Left forelimb (tissue), 1 donor: ENCODE data around the gene TRIM44.
A peak's percentile ranks its signal among the peaks of the same experiment; 100 is the strongest.

ENCODE experiments used
- DNase-seq: peaks from one replicate; pipeline ENCODE4 v3.0.0-alpha.2; 2018; ENCODE audit warnings: low spot score

TRIM44 gene

GRCh38 chr11:35662649-35663407, at the start of gene TRIM44:
TSS of gene TRIM44 (plus strand) at chr11:35662775. CDS start at chr11:35663112, 337 bp downstream.
- peak; percentile 87 for DNase-seq

GRCh38 chr11:35614939-35615569, 47.5 kb upstream of the TRIM44 start:
- no peak for DNase-seq

- no peak for DNase-seq
Measured at GRCh38 chr11:35615921-35616900, 46.4 kb upstream of the TRIM44 start.

GRCh38 chr11:35617316-35617686, 45.3 kb upstream of the TRIM44 start:
- DNase-seq, result no peak

GRCh38 chr11:35617687-35618496, 44.7 kb upstream of the TRIM44 start, which contains the start of gene FJX1:
TSS of gene FJX1 (plus strand) at chr11:35618460. CDS start at chr11:35618637, 177 bp downstream.
- DNase-seq, result peak; percentile 89

- DNase-seq, result peak; percentile 72
Measured at GRCh38 chr11:35618497-35619115, 44.0 kb upstream of the TRIM44 start.

GRCh38 chr11:35619116-35619854, 43.3 kb upstream of the TRIM44 start:
- peak; percentile 75 for DNase-seq

GRCh38 chr11:35619855-35620640, 42.5 kb upstream of the TRIM44 start:
- no peak for DNase-seq

GRCh38 chr11:35620795-35621194, 41.8 kb upstream of the TRIM44 start:
- no peak for DNase-seq

GRCh38 chr11:35621620-35622019, 41.0 kb upstream of the TRIM44 start:
- DNase-seq, result no peak

- no peak for DNase-seq
Measured at GRCh38 chr11:35622070-35622469, 40.5 kb upstream of the TRIM44 start.

- DNase-seq, result no peak
Measured at GRCh38 chr11:35623621-35624168, 38.9 kb upstream of the TRIM44 start.

- DNase-seq, result no peak
Measured at GRCh38 chr11:35624316-35624715, 38.3 kb upstream of the TRIM44 start.

GRCh38 chr11:35624781-35625180, 37.8 kb upstream of the TRIM44 start:
- DNase-seq, result no peak

- no peak for DNase-seq
Measured at GRCh38 chr11:35626501-35626900, 36.1 kb upstream of the TRIM44 start.

GRCh38 chr11:35629511-35629910, 33.1 kb upstream of the TRIM44 start:
- DNase-seq, result no peak

GRCh38 chr11:35629914-35630313, 32.7 kb upstream of the TRIM44 start:
- DNase-seq, result no peak

- no peak for DNase-seq
Measured at GRCh38 chr11:35631891-35632290, 30.7 kb upstream of the TRIM44 start.

GRCh38 chr11:35632301-35632700, 30.3 kb upstream of the TRIM44 start:
- no peak for DNase-seq
